Hepatocyte (in vitro differentiated cells): Measurements from ENCODE around the gene SLC7A9.

ENCODE experiments used
- EZH2 ChIP-seq: fragments of 200-600 bp; sonication (generic); IDR thresholded peaks from 2 replicates; pipeline ENCODE4 v1.6.1; 2016; ENCODE audit warnings: antibody characterized with exemption, mild to moderate bottlenecking, borderline replicate concordance
- EZH2phosphoT487 ChIP-seq: fragments of 200-600 bp; sonication (generic); IDR thresholded peaks from one replicate; pipeline ENCODE4 v1.6.1; 2018; ENCODE audit warnings: antibody characterized with exemption, mild to moderate bottlenecking, low read depth, moderate library complexity; ENCODE audit not compliant: unreplicated experiment, severe bottlenecking
- TF ChIP-seq, protein P1 (sequence below): fragments of 200-600 bp; sonication (generic); IDR thresholded peaks from 2 replicates; pipeline ENCODE4 v1.5.1; 2016; ENCODE audit warnings: antibody characterized with exemption, mild to moderate bottlenecking; ENCODE audit not compliant: poor library complexity

DNA sequence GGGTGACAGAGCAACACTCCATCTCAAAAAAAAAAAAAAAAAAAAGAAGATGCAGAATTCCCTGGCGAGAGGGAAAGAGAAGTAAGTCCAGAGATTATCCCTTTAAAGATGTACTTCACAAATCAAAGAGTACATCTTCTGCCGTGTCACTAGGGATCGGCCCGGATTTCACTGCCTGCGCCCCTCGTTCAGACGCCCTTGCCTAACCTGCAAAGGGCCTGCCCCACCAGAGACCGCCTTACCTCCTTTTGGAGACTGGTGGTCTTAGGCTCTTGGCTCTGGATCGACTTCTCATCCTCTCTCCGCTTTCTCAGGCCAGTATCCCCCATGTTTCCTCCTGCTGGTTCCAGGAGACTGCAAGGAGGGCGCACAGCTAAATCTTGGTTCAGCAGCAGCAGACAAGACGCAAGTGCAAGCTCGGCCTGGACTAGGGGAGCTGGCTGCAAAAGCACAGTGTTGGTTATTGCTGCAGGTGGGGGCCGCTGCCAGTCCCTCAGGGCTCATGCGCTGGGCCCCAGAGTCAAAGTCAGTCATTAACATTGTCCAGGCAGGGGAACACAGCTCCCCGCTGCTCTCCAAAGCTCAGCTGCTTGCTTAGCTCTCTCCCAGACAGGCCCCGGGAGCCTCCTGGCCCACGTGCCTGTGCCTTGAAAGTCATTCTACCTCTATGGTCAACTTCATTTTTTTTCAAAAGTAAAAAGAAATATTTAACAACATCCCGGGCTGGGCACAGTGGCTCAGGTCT, 1.2 kb downstream of the SLC7A9 start:
- no peak for TF ChIP-seq EZH2phosphoT487
- TF ChIP-seq, protein P1, sequence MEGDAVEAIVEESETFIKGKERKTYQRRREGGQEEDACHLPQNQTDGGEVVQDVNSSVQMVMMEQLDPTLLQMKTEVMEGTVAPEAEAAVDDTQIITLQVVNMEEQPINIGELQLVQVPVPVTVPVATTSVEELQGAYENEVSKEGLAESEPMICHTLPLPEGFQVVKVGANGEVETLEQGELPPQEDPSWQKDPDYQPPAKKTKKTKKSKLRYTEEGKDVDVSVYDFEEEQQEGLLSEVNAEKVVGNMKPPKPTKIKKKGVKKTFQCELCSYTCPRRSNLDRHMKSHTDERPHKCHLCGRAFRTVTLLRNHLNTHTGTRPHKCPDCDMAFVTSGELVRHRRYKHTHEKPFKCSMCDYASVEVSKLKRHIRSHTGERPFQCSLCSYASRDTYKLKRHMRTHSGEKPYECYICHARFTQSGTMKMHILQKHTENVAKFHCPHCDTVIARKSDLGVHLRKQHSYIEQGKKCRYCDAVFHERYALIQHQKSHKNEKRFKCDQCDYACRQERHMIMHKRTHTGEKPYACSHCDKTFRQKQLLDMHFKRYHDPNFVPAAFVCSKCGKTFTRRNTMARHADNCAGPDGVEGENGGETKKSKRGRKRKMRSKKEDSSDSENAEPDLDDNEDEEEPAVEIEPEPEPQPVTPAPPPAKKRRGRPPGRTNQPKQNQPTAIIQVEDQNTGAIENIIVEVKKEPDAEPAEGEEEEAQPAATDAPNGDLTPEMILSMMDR, result no peak
- no peak for TF ChIP-seq EZH2
